GM21576 (cell line): Measurements from ENCODE around the gene TIMELESS.
"Not testable (repeated sequence)": the region's sequence is repeated elsewhere in the genome, so short reads cannot be mapped to it uniquely, and the experiment has no call there.

Experiments used
- ATAC-seq: cut with Tn5 transposase; IDR thresholded peaks from one replicate; pipeline ENCODE4 v1.9.1; 2021; ENCODE audit warnings: mild to moderate bottlenecking, moderate library complexity; ENCODE audit not compliant: unreplicated experiment

The TIMELESS gene, protein sequence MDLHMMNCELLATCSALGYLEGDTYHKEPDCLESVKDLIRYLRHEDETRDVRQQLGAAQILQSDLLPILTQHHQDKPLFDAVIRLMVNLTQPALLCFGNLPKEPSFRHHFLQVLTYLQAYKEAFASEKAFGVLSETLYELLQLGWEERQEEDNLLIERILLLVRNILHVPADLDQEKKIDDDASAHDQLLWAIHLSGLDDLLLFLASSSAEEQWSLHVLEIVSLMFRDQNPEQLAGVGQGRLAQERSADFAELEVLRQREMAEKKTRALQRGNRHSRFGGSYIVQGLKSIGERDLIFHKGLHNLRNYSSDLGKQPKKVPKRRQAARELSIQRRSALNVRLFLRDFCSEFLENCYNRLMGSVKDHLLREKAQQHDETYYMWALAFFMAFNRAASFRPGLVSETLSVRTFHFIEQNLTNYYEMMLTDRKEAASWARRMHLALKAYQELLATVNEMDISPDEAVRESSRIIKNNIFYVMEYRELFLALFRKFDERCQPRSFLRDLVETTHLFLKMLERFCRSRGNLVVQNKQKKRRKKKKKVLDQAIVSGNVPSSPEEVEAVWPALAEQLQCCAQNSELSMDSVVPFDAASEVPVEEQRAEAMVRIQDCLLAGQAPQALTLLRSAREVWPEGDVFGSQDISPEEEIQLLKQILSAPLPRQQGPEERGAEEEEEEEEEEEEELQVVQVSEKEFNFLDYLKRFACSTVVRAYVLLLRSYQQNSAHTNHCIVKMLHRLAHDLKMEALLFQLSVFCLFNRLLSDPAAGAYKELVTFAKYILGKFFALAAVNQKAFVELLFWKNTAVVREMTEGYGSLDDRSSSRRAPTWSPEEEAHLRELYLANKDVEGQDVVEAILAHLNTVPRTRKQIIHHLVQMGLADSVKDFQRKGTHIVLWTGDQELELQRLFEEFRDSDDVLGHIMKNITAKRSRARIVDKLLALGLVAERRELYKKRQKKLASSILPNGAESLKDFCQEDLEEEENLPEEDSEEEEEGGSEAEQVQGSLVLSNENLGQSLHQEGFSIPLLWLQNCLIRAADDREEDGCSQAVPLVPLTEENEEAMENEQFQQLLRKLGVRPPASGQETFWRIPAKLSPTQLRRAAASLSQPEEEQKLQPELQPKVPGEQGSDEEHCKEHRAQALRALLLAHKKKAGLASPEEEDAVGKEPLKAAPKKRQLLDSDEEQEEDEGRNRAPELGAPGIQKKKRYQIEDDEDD

DNA sequence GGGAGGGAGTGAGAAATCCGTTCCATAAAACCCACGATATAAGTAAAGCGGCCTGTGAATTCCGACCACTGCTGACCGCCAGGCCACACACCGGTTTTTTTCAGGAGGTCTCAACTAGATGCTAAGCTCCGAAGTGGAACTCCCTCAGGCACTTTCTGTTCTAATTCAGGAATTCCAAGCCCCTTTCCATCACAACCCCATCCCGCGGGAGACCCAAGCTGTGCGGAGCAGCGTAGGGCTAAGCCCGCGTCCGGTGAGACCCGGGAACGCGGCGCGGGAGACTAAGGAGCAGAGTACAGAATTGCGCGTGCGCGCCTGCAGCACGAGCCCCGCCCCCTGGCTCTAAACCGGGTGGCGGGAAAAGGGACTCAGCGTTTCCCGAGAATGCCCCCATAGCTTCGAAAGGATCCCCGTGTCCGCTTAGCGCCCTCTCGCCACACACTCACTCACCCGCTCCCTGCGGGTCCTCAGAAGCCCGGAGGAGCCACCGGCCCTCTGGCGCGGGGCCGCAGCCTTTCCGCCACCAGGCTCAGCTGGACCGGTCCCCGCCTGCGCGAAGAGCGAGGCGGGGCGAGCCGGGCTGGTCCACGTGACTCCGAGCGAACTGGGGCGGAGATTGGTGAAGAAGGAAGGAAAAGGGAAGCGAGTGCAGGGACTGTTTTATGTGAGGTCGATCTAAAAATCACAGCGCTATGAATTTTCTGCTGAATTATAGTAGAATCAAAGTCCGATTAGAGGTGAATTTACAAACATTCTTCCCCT is at the start of gene TIMELESS:
Gene TIMELESS (minus strand): TSS at position 567 of the 762 bp plus-strand sequence. CDS start 15,256 bp downstream, outside the sequence.
- ATAC-seq, result peak; percentile 93

- not testable (repeated sequence) for ATAC-seq
These were observed 49.1 kb upstream of the TIMELESS start for GRCh38 chr12:56498126-56498902.

- not testable (repeated sequence) for ATAC-seq
These were observed 47.5 kb upstream of the TIMELESS start for GRCh38 chr12:56496704-56497103.

GRCh38 chr12:56494481-56494880 is 45.3 kb upstream of the TIMELESS start:
- ATAC-seq, result not testable (repeated sequence)

GRCh38 chr12:56494106-56494415 is 44.8 kb upstream of the TIMELESS start:
- not testable (repeated sequence) for ATAC-seq

DNA sequence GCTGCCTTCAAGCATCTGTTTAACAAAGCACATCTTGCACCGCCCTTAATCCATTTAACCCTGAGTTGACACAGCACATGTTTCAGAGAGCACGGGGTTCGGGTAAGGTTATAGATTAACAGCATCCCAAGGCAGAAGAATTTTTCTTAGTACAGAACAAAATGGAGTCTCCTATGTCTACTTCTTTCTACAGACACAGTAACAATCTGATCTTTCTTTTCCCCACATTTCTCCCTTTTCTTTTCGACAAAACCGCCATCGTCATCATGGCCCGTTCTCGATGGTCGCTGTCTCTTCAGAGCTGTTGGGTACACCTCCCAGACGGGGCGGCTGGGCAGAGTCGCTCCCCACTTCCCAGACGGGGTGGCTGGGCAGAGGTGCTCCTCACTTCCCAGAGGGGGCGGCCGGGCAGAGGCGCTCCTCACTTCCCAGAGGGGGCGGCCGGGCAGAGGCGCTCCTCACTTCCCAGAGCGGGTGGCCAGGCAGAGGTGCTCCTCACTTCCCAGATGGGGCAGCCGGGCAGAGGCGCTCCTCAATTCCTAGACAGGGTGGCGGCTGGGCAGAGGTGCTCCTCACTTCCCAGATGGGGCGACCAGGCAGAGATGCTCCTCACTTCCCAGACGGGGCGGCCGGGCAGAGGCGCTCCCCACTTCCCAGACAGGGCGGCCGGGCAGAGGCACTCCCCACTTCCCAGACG is 44.3 kb upstream of the TIMELESS start:
- ATAC-seq, result not testable (repeated sequence)

- no peak for ATAC-seq
These were observed 41.1 kb upstream of the TIMELESS start for GRCh38 chr12:56490360-56490759.

GRCh38 chr12:56488041-56488955 is 39.1 kb upstream of the TIMELESS start, which contains the start of gene GLS2:
Gene GLS2 (minus strand): TSS chr12:56488161. CDS start chr12:56488118, 43 bp downstream.
- peak; percentile 84 for ATAC-seq

DNA sequence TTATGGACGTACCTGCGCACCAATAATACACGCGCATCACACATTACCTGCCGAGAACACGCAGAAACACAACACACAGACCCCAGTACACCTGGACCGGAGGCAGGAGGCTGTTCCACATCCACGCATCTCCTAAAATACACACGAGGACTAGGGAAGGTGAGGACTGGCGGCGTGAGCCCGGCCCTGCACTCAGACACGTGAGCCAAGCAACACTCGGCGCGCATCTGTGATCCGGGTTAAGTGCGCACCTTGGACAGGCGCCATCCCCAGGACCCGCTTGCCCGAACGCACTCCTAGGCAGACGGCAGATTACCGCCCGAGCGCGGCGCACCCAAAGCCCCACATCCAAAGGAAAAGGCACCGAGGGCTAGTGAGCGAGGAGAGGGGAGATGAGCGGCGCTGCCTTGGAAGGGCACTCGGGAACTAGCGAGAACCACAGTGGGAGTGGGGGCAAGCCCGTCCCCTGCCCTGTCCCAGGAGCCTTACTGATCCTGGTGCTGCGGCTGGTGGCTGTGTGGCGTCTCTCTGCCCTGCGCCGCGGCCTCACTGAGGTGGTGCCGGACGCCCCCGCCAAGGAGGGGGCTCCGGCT is 38.3 kb upstream of the TIMELESS start:
- peak; percentile 13 for ATAC-seq

DNA sequence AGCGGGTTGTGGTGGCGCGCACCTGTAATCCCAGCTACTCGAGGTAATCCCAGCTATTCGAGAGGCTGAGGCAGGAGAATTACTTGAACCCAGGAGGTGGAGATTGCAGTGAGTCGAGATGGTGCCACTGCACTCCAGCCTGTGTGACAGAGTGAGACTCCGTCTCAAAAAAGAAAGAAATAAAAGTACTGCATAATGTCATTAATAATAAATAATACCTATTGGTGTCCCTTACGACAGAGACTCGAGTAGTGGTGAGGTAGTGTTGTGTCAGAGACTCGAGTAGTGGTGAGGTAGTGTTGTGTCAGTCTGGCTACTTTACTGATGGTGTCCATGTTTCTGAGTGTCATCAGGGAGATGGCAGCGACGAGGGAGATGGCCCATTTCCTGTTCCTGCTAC is 37.5 kb upstream of the TIMELESS start:
- no peak for ATAC-seq

DNA sequence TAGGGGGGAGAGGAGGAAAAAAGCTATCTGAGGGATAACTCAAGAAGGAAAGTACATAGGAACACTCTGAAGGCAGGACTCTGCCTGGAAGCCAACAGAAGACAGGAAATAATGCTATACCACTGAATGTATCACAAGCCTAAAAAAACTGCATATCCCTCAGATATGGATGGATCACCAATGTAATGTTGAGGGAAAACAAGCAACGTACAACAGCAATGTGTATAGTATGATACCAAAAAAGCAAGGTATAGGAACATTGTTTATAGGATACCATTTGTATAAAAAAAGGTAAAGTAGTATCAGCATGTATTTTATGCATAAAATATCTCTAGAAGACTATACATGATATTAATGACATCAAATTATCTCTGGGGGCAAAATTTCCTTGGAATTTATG is 35.3 kb upstream of the TIMELESS start:
- ATAC-seq, result no peak

DNA sequence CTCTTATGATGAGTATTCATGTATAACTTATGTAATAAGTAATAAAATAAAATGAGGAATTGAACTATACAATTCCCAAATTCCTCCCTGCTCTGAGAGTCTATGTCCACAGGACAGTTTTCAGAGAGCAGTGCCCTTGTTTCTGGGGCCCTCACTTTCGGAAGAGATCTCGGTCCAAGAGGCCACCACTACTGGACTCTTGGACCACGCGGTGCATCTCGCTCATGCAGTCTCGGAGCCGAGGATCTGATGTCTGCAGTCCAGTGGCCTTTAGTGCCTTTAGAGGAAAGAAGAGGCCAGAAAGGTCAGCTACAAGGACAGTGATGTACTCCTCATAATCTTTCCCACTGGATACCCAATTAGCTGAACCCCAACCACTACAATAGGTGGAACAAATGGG is 30.4 kb upstream of the TIMELESS start:
- ATAC-seq, result no peak

- ATAC-seq, result no peak
These were observed 28.4 kb upstream of the TIMELESS start for GRCh38 chr12:56477521-56478225.

DNA sequence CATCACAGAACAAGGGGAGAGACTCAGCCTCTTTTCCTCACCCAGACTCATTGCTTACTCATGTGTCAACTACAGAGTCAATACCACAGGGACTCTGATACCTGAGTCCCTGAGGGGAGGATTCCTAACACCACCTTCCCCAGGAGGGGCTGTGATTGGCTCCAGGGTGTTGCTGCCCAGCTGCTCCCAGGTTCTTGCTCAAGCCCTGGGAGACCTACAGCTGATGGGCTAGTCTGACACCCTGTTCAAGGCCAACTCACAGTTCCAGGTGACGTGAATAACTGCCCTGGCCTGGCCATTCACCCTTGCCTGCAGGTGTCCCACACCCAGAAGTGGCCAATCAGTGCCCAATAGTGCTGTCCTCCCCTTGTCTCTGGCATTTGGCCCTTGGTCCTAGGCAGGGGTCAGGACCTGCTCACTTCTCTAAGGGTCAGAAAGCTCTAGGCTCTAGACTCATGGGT is 27.8 kb upstream of the TIMELESS start:
- ATAC-seq, result no peak

DNA sequence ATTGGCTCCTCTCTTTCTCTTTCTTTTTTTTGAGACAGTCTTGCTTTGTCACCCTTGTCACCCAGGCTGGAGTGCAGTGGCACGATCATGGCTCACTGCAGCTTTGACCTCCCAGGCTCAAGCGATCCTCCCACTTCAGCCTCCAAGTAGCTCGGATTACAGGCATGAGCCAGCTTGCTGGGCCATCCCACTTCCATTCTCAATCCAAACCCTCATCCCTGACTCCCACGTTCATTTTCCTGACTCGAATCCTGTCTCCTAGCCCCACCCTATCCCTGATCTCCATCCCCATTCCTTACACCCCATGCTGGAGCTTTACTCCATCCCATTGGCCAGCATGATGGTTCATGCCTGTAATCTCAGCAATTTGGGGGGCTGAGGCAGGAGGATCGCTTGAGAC is 26.9 kb upstream of the TIMELESS start:
- no peak for ATAC-seq

DNA sequence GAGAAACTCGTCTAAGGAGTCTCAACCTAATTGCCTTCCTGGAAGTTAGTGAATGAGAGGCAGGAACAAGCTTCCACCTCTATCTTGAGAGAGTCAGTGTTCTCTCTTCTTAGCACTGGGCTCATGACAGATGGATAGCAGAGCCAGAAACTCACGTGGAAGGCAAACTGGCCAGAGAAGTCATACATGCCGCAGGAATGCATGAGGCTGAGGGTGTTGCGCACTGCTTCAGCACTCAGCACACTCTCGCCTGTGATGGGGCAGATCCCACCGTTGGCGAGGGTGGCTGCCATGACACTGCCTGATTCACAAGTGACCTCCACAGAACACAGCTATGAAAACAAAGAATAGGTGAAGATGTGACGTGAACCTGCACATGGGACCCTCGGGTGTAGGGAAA is 25.2 kb upstream of the TIMELESS start:
- no peak for ATAC-seq
